Nephron (organoid): ENCODE measurements around the gene POTED.
"Not testable (repeated sequence)": the region's sequence is repeated elsewhere in the genome, so short reads cannot be mapped to it uniquely, and the experiment has no call there.

Experiments used
- H3K27ac Mint-ChIP-seq, 3 experiments: 2 replicates each; pipeline ENCODE4 v1.8.0; 2020; ENCODE audit warnings: mixed read lengths in 3 of 3, mild to moderate bottlenecking in 2 of 3, moderate library complexity in 1 of 3
- H3K27me3 Mint-ChIP-seq: 2 replicates; pipeline ENCODE4 v1.8.0; 2021; ENCODE audit warnings: low read depth, mild to moderate bottlenecking, moderate library complexity, mixed read lengths
- H3K36me3 Mint-ChIP-seq: 2 replicates; pipeline ENCODE4 v1.8.0; 2020; ENCODE audit warnings: low read depth, mixed read lengths
- H3K4me1 Mint-ChIP-seq: 2 replicates; pipeline ENCODE4 v1.8.0; 2020; ENCODE audit warnings: mixed read lengths
- H3K4me3 Mint-ChIP-seq, 3 experiments: 2 replicates each; pipeline ENCODE4 v1.8.0; 2020; ENCODE audit warnings: mild to moderate bottlenecking in 3 of 3, mixed read lengths in 3 of 3, moderate library complexity in 2 of 3
- H3K9me3 Mint-ChIP-seq: 2 replicates; pipeline ENCODE4 v1.8.0; 2020; ENCODE audit warnings: mixed read lengths

Gene POTED

DNA sequence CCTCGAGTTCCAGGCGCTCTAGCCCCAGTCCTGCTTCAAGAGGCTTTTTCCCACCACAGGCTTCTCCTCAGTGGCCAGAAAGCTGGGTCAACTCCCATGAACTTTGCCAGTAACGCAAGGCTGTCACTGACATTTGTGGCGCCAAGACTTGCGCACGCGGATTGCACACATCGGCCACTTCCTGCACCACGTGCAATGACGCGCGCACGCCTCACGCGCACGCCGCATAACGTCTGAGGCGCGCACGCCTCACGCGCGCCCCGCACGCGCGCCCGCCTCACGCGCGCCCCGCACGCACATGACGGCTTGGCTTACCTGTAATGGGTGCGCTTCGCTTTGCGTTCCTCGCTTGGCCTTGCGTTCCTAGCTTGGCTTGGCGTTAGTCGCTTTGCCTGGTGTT is at the start of gene POTED:
Gene POTED (plus strand): TSS at position 301 of the 400 bp plus-strand sequence. CDS start 452 bp downstream, outside the sequence.
- not testable (repeated sequence) for H3K4me1 Mint-ChIP-seq, H3K36me3 Mint-ChIP-seq, H3K27ac Mint-ChIP-seq, H3K9me3 Mint-ChIP-seq, H3K4me3 Mint-ChIP-seq, H3K27me3 Mint-ChIP-seq

DNA sequence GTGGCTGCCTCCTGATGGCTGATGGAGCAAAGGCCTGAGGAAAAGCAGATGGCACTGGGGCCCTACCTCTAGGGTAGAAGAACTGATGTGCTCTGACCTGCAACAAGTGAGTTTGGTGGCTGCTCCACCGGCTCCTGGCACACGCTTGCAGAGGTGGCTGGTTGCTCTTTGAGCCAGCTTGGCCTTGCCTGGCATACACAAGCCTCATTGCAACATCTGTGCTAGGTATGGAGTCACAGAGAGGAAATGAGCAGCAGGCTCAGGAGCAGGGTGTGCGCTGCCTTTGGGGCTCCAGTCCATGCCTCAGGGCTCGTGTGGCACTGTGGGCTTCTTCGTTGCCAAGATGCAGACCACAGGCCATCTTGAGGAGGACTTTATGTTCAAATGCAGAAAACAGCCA is 40.5 kb downstream of the POTED start:
- H3K27me3 Mint-ChIP-seq, H3K27ac Mint-ChIP-seq, H3K9me3 Mint-ChIP-seq, H3K4me3 Mint-ChIP-seq, H3K4me1 Mint-ChIP-seq, H3K36me3 Mint-ChIP-seq: not testable (repeated sequence)

DNA sequence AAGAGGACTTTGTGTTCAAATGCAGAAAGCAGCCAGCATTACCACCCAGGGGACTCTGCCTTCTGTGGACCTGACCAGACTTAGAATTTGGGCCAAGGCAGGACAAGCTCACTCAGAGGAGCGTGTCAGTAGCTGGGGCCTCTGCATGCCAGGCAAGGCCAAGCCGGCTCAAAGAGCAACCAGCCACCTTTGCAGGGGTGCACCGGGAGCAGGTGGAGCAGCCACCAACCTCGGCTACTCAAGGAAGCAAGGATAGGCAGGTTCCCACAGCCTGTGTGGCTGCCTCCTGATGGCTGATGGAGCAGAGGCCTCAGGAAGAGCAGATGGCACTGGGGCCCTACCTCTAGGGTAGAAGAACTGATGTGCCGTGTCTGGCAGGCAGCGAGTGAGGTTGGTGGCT is 42.2 kb downstream of the POTED start:
- not testable (repeated sequence) for H3K27ac Mint-ChIP-seq, H3K4me3 Mint-ChIP-seq, H3K4me1 Mint-ChIP-seq, H3K36me3 Mint-ChIP-seq, H3K9me3 Mint-ChIP-seq, H3K27me3 Mint-ChIP-seq
